ENCODE measurements around the gene KIF23. TPM values are rescaled to one million over a fixed set of nuclear protein-coding genes. Genes with fewer than 3 reads are reported as not detected.
A peak's percentile ranks its signal among the peaks of the same experiment; 100 is the strongest.

Gene KIF23
- total RNA-seq, 1 donor from 2014 or later = 0.86 TPM

GRCh38 chr15:69394556-69395282 is 19.4 kb upstream of the KIF23 start:
- ATAC-seq = peak; percentile 96
- peak; percentile 76 for DNase-seq (ENCODE audit: low spot score)

DNA sequence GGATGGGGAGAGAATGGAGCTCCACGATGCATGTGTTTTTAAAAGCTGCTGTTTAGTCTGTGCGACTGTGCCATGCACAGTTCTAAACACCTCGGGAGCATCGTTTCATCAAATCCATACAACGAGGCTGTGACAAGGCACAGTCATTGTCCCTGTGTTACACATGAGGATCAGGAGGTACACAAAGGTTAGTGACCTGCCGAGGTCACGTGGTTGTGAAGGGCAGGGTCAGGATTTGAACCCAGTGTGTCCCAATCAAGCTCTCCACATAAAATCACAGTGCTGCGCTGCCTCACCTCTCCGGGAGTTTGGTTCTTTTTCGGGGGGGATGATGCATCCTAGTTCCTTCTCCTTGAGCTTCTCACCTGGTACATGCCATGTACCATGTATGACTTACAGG is 18.7 kb upstream of the KIF23 start:
- ATAC-seq (peak; percentile 65), DNase-seq (ENCODE audit: low spot score) (peak; percentile 45)

- peak; percentile 33 for DNase-seq (ENCODE audit: low spot score)
- no peak for ATAC-seq
Measured at GRCh38 chr15:69395991-69396390, 18.2 kb upstream of the KIF23 start.

GRCh38 chr15:69398491-69398891 is 15.7 kb upstream of the KIF23 start:
- no peak for ATAC-seq
- peak; percentile 33 for DNase-seq (ENCODE audit: low spot score)

DNA sequence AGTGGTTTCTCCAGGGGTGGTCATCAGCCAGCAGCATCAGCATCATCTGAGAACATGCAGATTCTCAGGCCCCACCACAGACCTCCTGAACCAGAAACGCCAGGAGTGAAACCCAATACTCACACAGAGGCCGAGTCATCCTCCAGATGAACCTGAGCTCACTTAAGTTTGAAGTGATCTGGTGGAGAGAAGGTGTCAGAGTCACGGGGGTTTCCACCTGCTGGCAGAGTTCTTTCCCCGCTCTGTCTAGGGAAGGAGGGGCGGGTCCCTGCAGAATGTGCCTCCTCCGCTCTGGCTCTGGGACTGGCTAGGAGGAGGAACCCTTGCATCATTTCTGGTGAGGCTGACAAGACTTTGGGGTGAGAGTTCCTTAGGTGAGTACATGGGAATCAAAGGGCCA is 13.3 kb upstream of the KIF23 start:
- ATAC-seq = no peak
- DNase-seq (ENCODE audit: low spot score) = no peak

DNA sequence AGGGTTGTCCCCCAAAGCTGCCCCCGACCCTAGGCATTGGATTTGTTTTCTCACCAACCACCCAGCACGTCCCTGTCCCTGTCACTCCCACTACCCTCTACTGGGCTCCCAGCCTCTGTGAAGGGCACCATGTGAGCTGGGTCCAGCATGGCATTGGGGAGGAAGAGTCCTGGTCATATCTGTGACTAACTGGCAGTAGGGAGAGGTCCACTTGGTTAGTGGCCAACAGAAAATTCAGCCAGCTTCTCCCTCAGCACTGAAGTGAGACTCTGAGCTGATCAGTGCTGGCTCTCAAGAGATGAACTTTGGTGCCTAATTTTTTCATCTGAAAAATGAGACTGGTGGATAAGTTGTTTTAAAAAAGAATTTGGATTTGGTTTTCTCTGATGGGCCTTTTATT is 11.3 kb upstream of the KIF23 start:
- DNase-seq (ENCODE audit: low spot score) (no peak), ATAC-seq (no peak)

DNA sequence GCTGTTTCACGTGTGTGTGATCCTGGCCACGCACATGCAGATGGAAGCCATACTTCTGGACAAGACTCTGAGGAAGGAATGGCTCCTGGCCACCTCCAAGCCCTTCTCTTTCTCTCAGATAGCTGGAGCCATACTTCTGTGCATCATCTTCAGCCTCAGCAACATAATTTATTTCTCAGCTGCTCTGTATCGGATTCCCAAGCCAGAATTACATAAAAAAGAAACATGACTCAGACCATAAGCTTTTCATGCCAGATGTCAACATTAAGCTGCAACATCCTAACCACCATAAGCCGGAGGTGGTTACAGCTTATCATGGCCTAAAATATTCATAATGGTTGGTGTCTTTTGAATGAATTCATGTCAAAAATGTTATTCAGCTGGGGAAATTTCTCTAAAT is 10.6 kb upstream of the KIF23 start:
- no peak for ATAC-seq
- DNase-seq (ENCODE audit: low spot score) = no peak

GRCh38 chr15:69405110-69405509 is 9.0 kb upstream of the KIF23 start:
- ATAC-seq (no peak), DNase-seq (ENCODE audit: low spot score) (no peak)

- ATAC-seq (no peak), DNase-seq (ENCODE audit: low spot score) (no peak)
Measured at GRCh38 chr15:69407719-69408400, 6.3 kb upstream of the KIF23 start.

DNA sequence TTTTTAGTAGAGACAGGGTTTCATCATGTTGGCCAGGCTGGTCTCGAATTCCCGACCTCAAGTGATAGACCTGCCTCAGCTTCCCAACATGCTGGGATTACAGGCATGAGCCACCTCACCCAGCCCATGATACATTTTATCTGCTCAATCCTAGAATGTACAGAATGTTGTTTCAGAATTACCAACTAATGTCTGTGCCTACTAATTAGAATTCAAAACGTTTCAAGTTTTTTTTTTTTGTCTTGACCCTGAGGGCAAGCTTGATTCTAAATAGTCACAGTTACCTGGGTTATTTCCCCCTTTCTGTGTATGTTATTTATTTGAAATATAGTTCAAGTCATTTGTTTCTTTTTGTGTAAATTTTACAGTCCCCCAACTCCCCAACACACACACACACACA is 5.3 kb upstream of the KIF23 start:
- DNase-seq (ENCODE audit: low spot score) (no peak), ATAC-seq (no peak)

DNA sequence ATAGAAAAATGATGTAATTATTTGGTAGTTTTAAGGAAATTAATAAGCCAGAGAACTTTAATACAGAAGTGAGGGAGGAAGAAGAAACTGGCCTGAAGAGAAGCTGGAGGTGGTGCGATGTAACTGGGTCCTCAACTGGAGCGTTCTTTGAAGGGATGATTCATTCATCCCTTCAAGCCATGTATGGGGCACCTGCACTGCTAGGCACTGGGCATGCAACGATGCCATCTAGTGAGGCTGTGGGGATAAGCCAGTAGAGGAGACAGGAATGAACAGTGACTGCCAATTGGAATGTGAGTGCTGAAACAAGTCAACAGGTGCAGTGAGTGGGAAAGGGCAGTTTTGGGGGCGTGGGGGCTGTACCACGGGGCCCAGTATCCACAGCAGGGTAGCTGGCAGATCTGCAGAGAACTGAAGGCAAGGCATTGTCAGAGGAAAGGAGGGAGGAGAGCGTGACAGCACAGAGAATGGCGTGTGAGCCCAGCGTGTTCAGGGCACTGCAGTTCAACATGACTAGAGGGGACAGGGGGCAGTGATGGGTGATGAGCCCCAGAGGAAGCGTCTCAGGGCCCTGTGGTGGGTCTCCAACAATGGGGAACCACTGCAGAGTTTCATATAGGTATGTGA is 3.8 kb upstream of the KIF23 start:
- ATAC-seq (peak; percentile 49), DNase-seq (ENCODE audit: low spot score) (no peak)

DNA sequence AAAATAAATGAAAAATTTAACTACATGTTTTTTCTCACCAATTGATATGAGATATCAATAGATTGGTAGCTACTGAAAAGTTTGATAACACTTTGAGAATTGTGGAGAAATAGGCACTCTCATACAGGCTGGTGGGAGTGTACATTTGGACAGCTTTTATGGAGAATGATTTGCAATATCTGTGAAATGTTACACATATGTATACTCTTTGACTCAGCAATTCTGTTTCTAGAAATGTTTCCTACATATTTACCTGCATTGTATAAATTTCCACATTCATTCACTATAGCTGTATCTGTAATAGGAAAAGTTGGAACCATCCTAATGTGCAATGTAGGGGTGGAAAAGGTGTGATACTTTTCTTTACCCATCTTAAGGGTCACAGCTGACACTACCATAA is 1.9 kb upstream of the KIF23 start:
- no peak for ATAC-seq

DNA sequence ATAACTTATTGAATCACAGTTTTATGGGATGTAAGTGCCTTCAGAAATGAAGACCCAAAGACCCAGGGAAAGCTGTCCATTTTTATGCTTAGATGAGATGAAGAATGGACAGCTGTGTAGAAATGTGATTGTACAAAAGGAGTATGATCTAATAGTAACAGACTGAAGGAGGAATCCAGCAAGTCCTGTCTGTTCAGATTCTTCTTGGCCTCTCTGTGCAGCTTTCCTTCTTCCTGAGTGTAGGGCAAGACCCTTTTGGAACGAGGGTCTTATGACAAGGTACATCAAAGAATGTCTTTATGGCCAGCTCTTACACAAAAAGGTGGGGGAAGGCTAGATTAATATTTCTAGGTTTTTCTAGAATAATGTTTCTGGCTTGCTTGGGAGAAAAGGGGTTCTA is 1.4 kb upstream of the KIF23 start:
- ATAC-seq (no peak), DNase-seq (ENCODE audit: low spot score) (no peak)

More for the DNA sequence above, 1.9 kb upstream of the KIF23 start:
- DNase-seq (ENCODE audit: low spot score) = no peak

DNA sequence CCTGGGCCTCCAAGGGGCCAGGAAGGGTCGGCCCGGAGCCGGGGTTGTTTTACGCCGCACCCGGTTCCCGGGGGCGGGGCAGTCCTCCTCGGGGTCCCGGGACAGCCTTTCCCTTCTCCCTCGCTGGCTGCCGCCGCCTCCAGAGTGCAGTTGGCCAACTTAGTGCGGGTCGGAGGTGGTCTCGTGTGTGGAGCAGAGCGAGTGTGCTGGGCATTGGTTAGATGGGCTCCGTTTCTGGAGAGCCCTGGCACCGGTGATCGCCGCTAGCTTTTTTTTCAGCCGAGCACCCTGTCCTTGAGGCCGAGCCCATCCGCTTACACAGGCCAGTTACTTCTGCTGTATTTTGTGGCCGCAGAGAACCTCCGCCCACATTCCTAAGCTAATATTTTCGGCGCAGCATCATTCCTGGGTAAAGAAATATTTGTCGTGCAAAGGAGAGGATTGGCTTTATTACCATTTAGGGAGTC is 585 bp downstream of the KIF23 start:
- ATAC-seq (peak; percentile 33), DNase-seq (ENCODE audit: low spot score) (no peak)

DNA sequence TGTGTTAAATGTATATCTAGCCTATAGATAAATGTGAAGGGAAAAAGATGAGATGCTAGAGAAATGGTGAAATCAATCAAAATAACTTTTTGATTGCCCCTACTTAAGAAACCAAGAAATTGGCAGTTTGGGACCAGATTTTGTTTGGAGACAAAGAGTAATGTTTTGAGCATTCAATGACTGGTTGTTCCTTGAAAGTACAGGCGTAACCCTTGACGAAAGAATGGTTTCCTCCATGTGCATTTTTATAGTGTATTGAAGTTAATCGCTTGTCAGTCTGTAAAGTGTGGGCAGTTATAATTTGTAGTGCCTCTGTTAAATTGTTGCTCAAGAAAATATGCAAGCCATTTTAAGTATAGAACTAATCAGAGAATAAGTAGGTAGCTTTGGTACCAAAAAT is 1.2 kb downstream of the KIF23 start:
- ATAC-seq (no peak), DNase-seq (ENCODE audit: low spot score) (no peak)

DNA sequence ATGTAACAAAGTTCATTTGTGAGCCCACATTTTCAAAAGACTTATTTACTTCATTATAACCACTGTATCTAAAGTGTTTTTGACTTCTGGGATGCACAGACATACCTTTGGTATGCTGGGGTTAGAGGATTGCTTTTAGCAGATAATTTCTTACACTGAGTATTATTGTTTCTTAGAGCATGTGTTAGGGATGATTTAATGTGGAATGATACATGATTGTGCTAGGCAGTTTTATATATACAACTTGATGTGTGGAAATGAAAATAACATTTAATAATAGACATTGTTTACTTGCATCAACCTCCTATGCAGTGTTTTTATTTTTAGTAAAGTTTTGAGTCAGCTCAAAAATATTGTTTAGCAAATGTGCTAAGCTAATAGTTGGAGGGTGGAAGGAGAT is 3.4 kb downstream of the KIF23 start:
- ATAC-seq = no peak
- DNase-seq (ENCODE audit: low spot score) = no peak

GRCh38 chr15:69421498-69421897 is 7.3 kb downstream of the KIF23 start:
- DNase-seq (ENCODE audit: low spot score) = no peak
- ATAC-seq = no peak

- ATAC-seq = no peak
- no peak for DNase-seq (ENCODE audit: low spot score)
Measured at GRCh38 chr15:69422336-69422895, 8.3 kb downstream of the KIF23 start.

DNA sequence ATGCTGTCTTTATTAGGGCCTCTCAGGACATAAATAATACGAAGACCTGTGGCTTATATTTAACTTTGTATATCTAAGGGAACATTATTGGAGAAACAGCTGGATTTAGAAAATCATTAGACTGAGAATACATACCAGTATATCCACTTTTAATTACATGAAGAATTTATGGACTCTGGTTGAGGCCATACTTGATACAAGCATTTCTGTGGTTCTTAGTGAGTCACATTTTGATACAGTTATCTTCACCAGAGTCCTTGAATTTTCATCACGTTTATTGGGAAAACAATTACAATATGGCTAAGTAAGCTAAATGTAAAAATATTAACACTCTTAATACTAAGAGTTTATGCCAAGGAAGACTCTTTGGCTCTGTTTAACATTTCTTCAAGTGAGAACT is 9.9 kb downstream of the KIF23 start:
- ATAC-seq (no peak), DNase-seq (ENCODE audit: low spot score) (no peak)

GRCh38 chr15:69424748-69425413 is 10.7 kb downstream of the KIF23 start:
- no peak for DNase-seq (ENCODE audit: low spot score)
- no peak for ATAC-seq

- ATAC-seq = no peak
- no peak for DNase-seq (ENCODE audit: low spot score)
Measured at GRCh38 chr15:69433831-69434230, 19.7 kb downstream of the KIF23 start.
